Stimulated activated CD4-positive, alpha-beta T cell treated with anti-CD3 and anti-CD28 coated beads, Interleukin-1b, Interleukin-23, amount 100 ng/mL, for 4 hours (primary cell): ENCODE data around the gene PDF.
A peak's percentile ranks its signal among the peaks of the same experiment; 100 is the strongest.
"Not testable (repeated sequence)": the region's sequence is repeated elsewhere in the genome, so short reads cannot be mapped to it uniquely, and the experiment has no call there.

Experiments used
- DNase-seq, 2 donors: peaks; one replicate each; pipeline ENCODE4 v3.0.0-alpha.2; 2020; ENCODE audit warnings: low read depth in 2 of 2

Gene PDF, protein sequence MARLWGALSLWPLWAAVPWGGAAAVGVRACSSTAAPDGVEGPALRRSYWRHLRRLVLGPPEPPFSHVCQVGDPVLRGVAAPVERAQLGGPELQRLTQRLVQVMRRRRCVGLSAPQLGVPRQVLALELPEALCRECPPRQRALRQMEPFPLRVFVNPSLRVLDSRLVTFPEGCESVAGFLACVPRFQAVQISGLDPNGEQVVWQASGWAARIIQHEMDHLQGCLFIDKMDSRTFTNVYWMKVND

DNA sequence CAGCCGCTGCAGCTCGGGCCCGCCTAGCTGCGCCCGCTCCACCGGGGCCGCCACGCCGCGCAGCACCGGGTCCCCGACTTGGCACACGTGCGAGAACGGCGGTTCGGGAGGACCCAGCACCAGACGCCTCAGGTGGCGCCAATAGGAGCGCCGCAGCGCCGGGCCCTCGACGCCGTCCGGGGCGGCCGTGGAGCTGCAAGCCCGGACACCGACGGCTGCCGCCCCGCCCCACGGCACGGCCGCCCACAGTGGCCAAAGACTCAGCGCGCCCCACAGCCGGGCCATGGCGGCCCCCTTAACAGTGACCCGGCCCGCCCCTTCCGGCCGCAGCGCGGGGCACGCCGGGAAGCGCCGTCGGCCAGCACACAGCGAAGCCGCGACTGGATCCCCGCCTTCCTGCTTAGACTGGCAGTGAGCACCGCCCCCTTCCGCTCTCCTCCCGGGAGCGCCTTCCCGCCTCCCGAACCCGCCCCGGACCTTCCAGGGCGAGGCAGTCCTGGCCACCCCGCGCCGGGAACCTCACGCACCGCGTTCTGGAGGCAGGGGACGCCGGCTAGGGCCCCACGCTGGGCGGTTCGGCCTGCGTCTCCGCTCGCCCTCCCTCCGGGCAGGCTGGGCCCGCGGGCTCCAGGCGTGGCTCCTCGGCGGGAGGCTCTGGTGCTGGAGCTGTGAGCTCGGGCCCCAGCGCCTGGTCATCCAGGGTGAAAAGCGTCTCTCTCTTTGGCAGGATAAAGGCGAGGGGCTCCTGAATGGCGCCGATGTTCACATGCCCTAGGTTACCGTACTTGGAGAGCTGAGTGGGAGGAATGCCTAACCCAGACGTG is at the start of gene PDF:
Gene PDF, minus strand, starts transcription at position 303 of the 824 bp plus-strand sequence. Its CDS starts 18 bp downstream, at position 285.
- peak; percentile 68 to 78 for DNase-seq

DNA sequence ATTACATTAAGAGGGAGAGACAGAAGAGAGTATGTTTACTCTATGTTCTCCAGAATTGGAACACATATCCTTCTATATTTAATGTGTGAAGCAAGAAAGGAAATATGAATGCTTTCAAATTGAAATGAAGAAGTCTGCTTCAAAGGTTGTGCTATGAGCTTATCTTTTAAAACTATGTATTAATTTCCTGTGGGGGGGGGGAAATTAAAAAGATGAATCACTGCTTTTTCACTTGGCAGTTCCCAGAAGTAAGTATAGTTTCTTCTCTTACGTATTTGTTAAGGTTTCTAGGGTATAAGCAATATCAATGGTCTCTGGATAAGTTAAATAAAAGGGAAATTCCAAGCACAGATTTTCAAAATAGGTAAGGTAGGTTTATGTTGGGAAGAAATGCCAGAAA is 48.4 kb upstream of the PDF start:
- DNase-seq = no peak

DNA sequence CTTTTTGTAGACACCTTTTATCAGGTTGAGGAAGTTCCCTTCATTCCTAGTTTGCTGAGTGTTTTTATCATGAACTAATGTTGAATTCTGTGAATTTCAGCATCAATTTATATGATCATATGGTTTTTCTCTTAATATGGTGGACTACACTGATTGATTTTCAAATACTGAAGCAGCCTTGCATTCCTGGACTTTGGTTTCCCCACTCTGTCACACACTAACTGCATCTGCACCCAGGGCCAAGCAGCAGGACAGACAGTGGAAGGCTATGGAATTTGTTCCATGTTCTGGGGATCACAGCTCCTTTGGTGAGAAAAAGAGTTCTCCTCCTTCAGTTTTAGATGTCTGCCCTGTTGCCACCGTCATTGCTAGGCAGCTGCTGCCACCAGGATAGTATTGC is 47.6 kb upstream of the PDF start:
- DNase-seq = no peak

DNA sequence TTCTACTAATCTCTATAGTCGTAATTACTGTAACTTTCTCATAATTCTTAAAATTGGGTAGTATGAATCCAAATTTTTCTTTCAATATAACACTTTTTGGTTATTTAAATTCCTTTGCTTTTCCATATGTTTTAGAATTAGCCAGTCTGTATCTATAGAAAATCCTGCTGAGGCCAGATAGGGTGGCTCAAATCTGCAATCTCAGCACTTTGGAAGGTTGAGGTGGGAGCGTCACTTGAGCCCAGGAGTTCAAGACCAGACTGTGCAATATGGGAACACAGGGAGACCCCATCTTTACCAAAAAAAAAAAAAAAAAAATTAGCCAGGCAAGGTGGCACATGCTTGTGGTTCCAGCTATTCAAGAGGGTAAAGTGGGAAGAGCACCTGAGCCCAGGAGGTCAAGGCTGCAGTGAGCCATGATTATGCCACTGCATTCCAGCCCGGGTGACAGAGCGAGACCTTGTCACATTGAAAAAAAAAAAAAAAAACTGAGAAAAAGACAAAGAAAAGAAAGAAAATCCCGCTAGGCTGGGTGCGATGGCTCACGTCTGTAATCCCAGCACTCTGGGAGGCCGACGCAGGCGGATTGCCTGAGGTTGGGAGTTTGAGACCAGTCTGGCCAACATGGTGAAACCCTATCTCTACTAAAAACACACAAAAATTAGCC is 46.1 kb upstream of the PDF start:
- no peak for DNase-seq

DNA sequence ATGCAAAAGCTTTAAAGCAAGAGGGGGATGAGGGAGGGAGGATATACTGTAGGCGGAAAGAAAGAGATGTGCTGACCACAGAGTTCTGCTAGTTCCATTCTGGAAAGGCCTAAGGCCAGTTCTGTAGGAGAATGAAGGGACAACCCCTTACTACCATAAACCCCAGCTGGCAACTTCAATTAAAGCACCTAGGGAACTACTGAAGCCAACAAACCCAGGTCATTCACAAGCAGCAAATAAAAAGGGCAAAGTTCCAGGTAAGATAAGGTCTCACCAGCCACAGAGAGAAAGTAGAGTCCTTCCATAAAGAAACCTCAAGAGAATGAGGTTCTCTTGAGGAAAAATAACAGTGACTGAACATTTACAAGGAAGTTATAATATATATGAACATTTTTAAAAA is 42.6 kb upstream of the PDF start:
- no peak for DNase-seq

DNA sequence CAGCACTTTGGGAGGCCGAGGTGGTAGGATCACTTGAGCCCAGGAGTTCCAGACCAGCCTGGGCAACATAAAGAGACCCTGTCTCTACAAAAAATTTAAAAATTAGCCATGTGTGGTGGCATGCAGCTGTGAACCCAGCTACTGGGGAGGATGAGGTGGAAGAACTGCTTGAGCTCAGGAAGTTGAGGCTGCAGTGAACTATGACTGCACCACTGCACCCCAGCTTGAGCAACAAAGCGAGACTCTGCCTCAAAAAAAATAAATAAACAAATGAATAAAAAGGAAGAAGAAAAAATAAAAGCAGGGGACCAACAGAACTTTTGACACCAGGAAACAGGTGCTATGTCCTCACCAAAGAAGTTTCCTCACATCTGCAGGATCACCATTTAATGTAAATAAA is 41.2 kb upstream of the PDF start:
- DNase-seq = no peak

DNA sequence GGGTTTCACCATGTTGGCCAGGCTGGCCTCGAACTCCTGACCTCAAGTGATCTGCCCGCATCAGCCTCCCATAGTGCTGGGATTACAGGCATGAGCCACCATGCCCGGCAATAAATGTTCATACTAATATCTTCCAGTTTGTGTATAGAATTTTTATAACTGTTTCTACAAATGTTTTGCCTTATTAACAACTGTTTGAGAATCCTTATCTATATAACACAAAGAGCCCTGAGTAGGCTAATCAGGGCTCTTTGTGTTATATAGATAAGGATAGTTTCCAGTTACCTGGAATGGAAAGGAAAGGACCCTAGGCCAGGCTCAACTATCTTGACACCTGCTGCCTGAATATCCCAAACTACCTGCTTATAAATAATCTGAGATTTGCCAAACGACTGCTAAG is 38.5 kb upstream of the PDF start:
- DNase-seq = no peak

DNA sequence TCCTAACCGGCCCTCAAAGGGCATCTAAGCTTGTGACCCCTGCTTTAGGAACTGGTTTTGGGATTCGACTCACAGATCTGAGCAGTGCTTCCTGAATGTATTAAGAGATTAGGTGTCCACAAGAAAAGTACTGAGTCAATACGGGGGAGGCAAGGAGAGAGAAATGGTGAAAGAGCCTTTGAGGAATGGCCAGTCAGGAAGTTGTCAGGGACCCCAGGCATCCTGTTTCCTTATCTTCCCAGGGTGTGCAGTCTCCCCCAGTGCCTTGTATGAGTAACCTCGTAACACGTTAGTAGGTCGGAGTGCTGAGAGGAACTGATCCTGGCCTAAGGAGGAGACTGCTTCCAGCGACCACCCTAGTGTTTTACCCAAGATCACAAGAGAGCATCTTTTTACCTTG is 37.6 kb upstream of the PDF start:
- DNase-seq = no peak

DNA sequence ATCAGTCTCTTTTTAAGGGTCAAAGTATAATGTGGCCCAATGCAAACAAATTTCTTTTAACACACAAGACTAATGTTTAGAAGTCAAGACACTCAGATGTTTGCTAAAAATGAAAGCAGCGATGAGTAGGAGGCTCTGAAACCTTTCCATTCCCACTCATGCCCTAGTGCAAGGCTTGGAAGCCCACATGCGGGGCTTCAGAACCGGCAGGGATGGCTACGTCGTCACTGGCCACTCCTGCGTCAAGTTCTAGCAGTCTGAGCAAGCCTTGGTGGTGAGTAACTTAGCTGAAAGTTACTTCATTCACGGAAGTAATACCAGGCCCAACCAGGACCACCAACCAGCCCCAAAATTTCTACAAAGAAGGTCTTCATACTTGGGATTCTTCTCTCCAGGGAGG is 36.0 kb upstream of the PDF start:
- no peak for DNase-seq

DNA sequence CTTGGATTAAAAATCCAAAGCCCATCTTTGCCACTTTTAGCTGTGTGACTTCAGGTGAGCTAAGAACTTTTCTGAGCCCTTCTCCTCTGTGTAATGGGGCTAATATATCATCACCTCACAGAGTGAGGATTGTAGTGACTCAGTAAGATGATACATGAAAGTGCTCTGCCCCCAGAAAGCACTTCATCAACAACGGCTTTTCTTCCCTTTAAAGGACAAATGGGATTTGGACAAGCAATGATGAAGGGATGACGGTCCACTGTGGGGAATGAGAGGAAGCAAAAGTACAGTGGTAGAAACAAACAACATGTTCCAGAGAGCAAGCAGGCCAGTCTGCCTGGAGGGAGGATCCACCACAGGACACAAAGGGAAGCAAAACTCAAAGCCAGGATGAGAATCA is 35.5 kb upstream of the PDF start:
- no peak for DNase-seq

DNA sequence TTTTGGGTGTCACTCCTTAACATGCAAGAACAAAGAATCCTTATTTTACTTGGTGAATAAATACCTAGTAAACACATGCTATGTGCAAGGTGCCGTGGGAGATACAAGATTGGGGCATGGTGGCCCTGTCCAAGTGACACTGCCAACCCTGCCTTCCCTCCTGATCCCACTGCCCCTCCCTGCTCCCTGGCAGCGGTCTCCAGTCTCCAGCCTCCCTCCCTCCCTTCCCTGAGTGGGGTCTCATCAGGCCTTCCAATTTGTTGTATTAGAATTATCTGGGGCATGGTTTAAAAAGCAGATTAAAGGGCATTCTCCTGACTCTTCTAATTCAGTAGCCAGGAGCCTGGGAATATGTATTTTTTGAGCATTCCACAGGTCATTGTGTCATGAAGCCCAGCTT is 33.7 kb upstream of the PDF start:
- DNase-seq = no peak

DNA sequence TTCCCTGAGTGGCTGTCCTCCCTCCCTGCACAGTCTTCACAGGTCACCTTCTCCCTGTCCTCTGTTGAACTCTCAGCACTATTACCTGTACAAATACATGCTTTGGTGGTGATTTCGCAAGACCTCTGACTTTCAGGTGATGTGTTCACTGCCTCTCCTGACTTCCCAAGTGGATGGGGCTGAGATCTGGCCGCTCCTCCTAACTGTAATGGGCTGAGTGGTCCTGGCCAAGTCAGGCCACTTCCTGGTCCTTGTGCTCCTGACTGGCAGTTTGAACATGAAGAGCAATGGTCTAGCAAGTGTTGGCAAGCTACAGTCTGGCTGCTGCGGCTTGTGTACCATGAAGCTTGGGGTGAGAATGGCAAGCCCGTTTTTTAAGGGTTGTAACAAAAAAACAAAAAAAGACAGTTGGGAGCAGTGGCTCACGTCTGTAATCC is 32.9 kb upstream of the PDF start:
- no peak for DNase-seq

DNA sequence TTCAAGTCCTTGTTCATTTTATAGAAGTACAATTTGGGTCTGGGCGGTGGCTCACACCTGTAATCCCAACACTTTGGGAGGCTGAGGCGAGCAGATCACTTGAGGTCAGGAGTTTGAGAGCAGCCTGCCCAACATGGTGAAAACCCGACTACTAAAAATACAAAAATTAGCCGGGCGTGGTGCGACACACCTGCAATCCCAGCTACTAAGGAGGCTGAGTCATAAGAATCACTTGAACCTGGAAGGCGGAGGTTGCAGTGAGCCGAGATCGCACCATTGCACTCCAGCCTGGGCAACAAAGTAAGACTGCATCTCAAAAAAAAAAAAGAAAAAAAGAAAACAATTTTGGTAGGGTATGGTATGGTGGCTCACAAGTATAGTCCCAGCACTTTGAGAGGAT is 29.7 kb upstream of the PDF start:
- not testable (repeated sequence) for DNase-seq

DNA sequence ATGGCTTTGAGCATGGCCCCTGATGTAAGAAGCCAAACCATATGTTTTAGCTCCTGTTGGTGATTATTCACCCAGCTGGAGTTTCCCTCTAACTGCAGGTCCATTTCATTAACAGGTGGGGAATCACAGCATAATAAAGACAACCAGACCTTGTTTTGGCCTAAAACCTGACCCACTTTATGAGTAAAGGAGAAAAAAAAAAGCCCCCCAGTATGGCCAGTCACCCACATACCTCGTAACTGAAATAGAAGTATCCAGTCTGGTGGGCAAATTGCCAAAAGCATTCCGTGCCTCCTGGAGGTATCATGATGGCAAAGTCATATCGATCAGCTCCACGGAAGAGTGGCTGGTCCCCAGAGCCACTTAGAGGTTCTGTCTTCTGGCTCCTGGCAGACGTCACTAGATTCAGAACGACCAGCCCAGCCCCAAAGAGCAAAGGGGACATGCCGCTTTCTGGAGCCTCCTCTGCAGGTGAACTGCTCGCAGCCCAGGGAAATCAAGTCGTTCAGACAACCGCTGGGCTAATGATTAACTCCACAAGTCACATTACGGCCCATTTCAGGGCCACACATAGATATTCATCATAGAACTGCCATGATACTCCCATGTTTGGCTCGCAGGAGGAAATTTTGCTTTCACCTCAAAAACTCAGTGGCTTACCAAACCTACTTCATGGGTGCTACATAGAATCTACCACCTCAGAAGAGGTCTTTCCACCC is 21.1 kb upstream of the PDF start, which contains the start of gene TMED6:
Gene TMED6, minus strand, starts transcription at position 478 of the 719 bp plus-strand sequence. Its CDS starts 33 bp downstream, at position 445.
- DNase-seq = no peak

DNA sequence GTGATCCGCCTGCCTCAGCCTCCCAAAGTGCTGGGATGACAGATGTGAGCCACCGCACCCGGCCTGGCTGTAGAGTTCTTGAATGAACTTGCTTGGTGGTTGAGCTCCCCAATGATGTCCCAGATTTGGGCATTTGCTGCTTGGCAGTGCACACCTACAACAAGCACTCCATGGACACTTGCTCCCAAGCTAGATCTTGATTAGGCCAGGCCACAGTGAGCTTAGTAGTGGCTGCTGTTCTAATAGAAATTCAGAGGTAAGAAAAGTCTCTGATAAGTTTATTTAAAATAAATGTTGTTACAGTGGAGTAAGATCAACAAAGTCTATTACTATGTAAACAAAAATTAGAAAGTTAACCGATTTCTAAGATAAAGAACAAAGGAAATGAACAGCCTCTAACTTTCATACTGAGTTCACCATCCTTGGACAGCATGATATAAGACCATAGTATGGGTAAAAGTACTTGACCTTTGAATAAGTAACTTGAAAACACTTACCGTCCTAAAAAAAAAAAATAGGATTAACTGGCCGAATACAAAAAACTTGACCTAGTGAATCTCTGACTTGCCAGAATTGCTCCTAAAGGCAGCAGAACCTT is 20.2 kb upstream of the PDF start:
- DNase-seq = no peak

DNA sequence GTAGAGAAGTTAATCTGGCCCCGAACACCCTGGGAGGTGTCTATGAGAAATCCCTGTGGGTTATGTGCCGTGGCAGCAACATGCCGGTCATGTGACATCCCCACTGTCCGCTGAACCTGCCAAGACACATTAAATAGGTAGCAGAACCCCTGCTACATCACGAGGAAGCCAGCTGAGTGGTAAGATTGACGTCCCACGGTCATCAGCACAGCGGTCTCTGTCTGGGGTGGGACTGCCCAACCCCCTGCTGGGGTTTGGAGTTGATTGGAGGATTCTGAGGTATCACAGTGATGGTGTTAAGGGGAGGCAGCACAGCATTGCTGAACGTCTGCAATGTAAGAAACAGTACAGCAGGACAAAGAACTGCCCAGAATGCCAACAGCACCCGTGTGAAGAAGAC is 19.1 kb upstream of the PDF start:
- no peak for DNase-seq

DNA sequence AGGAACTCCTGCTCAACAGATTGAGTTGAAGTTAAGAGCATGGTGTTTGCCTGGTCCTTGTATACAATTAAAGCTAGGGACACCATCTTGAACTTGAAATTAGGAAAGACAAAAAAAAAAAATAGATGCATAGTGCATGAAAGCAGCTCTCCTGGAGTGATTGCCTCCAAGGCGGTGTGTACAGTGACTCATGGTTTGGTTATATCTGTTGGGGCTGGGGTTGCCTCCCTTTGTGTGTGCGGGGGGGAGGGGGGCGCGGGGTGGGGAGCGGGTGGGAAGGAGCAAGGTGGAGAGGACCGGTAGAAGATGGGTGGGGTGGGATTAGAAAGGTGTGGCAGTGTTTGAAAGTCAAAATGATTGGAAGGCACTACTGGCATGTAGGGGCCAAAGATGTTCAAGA is 17.8 kb upstream of the PDF start:
- no peak for DNase-seq

DNA sequence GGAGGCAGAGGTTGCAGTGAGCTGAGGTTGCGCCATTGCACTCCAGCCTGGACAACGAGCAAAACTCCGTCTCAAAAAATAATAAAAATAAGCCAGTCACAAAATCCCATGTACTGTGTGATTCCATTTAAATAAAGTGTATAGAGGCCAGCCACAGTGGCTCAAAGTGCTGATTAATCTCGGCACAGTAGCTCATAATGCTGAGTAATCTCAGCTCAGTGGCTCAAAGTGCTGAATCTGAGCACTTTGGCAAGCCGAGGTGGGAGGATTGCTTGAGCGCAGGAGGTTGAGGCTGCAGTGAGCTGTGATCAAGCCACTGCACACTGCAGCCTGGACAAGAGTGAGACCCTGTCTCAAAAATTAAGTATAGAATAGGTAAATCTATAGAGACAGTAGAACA is 16.3 kb upstream of the PDF start:
- DNase-seq = no peak

DNA sequence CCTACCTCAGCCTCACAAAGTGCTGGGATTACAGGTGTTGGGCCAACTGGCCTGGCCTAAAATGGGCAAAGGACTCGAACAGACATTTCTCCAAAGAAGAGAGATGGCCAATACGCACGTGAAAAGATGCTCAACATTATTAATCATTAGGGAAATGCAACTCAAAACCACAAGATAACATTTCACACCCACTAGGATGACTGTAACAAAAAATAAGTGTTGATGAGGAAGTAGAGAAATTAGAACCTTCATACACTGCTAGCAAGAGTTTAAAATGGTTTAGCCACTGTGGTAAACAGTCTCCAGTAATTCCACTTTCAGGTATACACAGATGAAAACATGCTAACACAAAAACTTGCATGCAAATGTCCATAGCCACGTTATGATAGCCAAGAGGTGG is 15.5 kb upstream of the PDF start:
- DNase-seq = no peak

DNA sequence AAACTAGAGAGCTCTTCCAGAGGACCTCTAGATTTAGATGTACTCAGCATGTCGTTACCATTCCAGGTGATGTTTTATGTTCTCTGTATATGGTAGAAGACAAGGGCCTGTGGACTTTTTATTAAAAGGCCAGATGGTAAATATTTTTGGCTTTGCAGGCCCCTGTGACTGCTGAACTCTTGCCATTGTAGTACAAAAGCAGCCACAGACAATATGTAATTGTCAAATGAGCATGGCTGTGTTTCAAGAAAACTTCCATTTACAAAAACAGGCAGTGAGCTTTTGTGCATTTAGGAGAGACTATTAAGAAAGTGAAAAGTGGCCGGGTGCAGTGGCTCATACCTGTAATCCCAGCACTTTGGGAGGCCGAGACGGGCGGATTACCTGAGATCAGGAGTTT is 13.8 kb upstream of the PDF start:
- no peak for DNase-seq

DNA sequence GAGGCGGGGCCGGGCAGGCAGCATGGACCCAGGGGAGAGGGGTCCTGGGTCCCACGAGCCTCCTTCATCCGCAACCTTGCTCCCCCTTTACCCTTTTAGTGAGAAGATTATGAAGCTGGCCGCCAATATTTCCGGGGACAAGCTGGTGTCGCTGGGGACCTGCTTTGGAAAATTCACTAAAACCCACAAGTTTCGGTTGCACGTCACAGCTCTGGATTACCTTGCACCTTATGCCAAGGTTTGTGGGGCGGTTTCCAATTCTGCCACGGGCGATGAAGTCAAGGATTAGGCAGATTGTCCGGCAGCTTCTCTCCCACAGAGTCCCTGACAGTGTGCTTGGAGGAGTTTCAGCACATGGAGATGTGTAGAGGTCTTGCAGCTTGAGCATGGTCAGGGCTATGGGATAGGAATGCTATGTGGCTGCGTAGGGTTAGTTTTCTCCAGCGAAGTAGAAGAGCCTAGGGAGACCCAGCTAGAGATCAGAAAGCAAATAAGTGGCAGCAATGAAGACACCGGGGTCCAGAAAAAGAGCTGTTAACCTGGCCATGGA is 9.8 kb upstream of the PDF start:
- DNase-seq = no peak
